ENCODE results near the gene NPM1.

DNA sequence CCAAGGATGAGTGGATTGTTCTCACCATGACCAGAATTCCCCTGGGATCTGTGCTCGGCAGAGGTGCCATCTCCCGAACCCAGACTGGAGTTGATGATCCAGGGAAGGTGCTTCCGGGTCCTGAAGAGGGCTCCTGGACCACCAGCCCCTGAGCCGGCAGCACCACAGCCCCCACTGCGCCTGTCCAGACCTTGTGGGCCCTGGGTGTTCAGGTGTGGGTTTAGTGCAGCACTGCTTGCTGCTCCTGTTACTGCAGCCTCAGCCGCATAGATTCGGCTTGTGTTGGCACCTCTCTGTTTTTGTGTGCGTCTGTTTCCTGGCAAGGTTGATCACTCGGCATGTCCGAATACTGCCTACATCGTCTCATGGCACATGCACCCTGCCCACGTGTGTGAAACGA lies 16.3 kb upstream of the NPM1 start:
- TF ChIP-seq, protein P1, sequence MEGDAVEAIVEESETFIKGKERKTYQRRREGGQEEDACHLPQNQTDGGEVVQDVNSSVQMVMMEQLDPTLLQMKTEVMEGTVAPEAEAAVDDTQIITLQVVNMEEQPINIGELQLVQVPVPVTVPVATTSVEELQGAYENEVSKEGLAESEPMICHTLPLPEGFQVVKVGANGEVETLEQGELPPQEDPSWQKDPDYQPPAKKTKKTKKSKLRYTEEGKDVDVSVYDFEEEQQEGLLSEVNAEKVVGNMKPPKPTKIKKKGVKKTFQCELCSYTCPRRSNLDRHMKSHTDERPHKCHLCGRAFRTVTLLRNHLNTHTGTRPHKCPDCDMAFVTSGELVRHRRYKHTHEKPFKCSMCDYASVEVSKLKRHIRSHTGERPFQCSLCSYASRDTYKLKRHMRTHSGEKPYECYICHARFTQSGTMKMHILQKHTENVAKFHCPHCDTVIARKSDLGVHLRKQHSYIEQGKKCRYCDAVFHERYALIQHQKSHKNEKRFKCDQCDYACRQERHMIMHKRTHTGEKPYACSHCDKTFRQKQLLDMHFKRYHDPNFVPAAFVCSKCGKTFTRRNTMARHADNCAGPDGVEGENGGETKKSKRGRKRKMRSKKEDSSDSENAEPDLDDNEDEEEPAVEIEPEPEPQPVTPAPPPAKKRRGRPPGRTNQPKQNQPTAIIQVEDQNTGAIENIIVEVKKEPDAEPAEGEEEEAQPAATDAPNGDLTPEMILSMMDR (IDR thresholded peaks at IDR 0.05; ENCODE audit: low read depth, low read length, missing input control) = no peak
- TF ChIP-seq RAD21 (IDR thresholded peaks at IDR 0.05) = no peak
- TF ChIP-seq, protein P2, sequence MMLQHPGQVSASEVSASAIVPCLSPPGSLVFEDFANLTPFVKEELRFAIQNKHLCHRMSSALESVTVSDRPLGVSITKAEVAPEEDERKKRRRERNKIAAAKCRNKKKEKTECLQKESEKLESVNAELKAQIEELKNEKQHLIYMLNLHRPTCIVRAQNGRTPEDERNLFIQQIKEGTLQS (IDR thresholded peaks at IDR 0.05) = no peak
- no peak for TF ChIP-seq RXRA (IDR thresholded peaks at IDR 0.05)
- TF ChIP-seq GABPA (IDR thresholded peaks at IDR 0.05 in 1 of 2, conservative IDR thresholded peaks at IDR 0.05 in 1 of 2) = no peak
- TF ChIP-seq, protein P3, sequence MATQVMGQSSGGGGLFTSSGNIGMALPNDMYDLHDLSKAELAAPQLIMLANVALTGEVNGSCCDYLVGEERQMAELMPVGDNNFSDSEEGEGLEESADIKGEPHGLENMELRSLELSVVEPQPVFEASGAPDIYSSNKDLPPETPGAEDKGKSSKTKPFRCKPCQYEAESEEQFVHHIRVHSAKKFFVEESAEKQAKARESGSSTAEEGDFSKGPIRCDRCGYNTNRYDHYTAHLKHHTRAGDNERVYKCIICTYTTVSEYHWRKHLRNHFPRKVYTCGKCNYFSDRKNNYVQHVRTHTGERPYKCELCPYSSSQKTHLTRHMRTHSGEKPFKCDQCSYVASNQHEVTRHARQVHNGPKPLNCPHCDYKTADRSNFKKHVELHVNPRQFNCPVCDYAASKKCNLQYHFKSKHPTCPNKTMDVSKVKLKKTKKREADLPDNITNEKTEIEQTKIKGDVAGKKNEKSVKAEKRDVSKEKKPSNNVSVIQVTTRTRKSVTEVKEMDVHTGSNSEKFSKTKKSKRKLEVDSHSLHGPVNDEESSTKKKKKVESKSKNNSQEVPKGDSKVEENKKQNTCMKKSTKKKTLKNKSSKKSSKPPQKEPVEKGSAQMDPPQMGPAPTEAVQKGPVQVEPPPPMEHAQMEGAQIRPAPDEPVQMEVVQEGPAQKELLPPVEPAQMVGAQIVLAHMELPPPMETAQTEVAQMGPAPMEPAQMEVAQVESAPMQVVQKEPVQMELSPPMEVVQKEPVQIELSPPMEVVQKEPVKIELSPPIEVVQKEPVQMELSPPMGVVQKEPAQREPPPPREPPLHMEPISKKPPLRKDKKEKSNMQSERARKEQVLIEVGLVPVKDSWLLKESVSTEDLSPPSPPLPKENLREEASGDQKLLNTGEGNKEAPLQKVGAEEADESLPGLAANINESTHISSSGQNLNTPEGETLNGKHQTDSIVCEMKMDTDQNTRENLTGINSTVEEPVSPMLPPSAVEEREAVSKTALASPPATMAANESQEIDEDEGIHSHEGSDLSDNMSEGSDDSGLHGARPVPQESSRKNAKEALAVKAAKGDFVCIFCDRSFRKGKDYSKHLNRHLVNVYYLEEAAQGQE (IDR thresholded peaks at IDR 0.05) = no peak
- TF ChIP-seq JUND (IDR thresholded peaks at IDR 0.05) = no peak
- TF ChIP-seq HNF4A (conservative IDR thresholded peaks at IDR 0.05) = no peak
- TF ChIP-seq, protein P4, sequence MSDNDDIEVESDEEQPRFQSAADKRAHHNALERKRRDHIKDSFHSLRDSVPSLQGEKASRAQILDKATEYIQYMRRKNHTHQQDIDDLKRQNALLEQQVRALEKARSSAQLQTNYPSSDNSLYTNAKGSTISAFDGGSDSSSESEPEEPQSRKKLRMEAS (IDR thresholded peaks at IDR 0.05) = no peak

Data from liver (tissue), 3 donors.